G401 (cell line): ENCODE data around the gene PIGW. TPM values are rescaled to one million over a fixed set of nuclear protein-coding genes. Genes with fewer than 3 reads are reported as not detected.
"Not testable (repeated sequence)": the region's sequence is repeated elsewhere in the genome, so short reads cannot be mapped to it uniquely, and the experiment has no call there.

Experiments
- DNase-seq: peaks from one replicate; pipeline ENCODE4 v3.0.0-alpha.2; 2015; ENCODE audit warnings: low spot score
- in situ Hi-C: cut with HindIII; loops from 2 replicates; pipeline ENCODE4 v1.10.0; 2016; ENCODE audit warnings: low sequenced_read_pairs, mixed read lengths
- total RNA-seq: library from RNA; depleted of rRNA; stranded (reverse); fragments of >200 nt; shearing (Covaris generic); gene quantifications from 2 replicates; pipeline ENCODE4 v1.2.3, GENCODE V29; 2014

The PIGW gene
- total RNA-seq, 1 experiment from 2014 or later = 9.0 TPM

DNA sequence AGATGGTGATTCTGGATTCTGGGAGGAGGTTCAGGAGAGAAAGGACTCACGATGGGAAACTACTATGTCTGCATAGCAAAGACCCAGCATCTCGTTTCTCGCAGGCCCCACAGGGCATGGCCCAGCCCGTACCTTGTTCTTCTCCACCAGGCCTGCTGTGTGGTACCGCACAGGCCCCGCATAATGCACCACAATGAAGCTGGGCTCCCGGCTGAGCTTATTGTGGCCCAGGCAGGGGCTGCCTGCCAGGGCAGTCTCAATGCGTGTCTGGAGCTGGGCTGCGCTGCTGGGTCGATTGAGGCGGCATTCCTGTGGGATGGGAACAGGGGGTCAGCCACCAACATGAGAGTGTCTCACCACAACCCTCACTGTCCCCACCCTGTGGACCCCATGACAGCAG, 28.0 kb upstream of the PIGW start:
- no peak for DNase-seq
- in situ Hi-C loops = no loop called here

DNA sequence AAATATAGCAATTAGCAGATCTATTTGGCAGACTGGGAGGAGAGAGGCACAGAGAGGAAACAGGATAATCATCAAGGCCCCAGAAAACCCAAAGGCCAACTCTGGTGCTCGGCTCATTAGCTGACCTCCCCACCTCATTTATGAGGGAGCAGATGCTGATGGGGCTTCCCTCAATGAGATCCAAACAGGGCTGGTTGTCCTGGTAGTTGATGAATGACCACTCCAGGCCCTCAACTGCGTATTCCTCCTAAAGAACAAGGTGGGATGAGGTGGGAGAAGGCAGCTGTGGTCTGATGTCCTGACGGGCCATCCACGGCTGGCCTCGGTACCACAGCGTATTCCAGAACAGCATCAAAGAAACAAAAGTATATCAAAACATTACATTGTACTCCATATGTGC, 27.5 kb upstream of the PIGW start:
- DNase-seq = no peak
- in situ Hi-C loops = no loop called here

DNA sequence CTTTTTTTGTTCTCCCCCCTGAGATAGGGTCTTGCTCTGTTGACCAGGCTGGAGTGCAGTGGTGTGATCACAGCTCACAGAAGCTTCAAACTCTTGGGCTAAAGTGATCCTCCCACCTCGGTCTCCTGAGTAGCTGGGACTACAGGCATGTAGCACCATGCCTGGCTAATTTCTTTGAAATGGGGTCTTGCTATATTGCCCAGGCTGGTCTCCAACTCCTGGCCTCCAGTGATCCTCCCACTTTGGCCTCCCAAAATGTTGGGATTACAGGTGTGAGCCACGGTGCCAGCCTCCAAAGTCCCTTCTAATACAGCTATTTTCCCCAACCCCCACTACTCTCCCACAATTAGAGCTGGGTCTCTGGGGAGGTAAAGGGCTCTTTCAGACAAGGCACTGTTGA, 26.3 kb upstream of the PIGW start:
- DNase-seq, in situ Hi-C loops: not testable (repeated sequence)

DNA sequence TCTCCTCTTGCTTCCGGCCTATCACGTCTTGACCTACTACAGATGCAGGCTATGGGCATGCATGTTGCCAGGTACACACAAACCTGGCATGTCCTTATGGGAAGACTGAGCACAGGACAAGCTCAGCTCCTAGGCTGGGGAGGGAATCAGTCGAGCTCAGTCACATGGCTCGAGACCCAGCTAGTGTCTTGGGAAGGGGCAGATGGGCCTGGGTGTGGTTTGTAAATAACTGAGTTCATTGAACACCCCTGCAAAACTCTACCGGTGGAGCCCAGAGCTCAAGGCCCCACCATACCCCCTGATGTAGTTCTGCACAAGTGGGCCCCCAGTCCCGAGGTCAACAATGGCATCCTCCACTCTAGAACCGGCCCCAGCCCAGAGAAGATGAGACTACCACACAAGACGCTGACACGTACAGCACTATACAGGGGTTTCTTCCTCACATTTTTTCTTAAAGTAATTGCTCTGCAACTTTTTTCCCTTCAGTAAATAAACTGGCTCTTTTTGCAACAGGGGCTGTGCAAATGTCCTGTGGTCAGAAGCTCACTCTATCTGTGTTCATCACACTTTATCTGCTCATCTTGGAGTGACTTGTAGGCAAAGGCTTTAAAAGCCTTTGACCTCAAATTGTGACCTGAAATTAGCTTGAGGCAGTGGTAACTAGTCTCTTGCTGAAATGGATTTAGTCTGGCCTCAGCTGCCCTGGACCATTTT, 25.4 kb upstream of the PIGW start:
- in situ Hi-C loops = no loop called here
- DNase-seq = no peak

DNA sequence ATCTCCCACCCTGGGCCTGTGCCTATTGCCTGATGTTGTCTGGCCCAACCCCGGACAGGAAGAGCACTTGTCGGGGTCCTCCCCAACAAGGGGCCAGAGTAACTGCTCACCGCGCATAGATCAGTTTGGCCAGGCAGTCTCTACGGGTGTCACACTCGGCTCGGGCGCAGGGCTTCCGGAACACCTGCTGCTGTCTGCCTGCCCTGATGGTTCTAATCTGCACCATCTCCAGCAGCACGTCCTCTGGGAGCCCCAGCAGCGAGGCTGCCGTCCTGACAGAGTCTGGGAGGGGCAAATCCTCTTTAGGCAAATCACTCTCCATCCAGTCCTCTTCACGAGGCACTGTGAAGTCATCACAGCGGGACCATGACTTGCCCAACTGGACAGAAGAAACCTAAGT, 24.2 kb upstream of the PIGW start:
- DNase-seq = no peak
- in situ Hi-C loops = no loop called here

DNA sequence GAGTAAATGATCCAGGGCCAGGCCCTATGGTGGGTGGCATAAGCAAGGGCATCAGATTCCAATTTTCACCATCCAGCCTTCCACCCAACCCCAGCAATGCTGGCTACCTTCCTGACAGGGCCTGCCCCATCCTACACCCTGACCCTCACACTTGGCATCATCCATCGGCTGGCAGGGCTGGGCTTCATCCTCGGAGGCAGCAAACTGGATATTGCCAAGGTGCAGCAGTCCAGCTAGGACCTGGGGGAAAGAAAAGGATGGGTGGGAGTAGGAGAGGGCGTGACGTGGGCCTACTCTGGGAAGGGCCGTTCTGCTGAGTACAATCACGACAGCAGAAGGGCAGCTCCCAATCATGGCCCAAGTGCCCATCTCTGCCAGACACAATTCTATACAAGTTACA, 23.6 kb upstream of the PIGW start:
- in situ Hi-C loops = no loop called here
- no peak for DNase-seq

DNA sequence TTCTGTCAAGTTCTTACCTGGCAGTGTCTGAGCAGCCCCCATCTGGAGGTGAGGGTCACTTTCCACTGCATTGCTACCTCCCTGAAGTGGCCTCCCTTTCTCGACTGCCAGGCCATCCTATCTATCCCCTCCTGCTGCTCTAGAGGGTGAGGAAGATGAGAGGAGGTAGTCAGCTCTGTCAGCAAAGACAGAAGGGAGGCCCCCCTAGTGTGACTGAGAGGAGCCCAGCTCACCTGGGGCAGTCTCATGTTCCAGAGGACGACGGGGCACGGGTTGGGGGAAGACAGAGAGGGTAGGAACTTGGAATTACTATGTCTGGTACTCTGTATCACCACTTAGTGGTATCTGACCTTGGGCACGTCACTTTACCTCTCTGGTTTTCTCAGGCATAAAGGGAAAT, 22.1 kb upstream of the PIGW start:
- in situ Hi-C loops = no loop called here
- DNase-seq = no peak

DNA sequence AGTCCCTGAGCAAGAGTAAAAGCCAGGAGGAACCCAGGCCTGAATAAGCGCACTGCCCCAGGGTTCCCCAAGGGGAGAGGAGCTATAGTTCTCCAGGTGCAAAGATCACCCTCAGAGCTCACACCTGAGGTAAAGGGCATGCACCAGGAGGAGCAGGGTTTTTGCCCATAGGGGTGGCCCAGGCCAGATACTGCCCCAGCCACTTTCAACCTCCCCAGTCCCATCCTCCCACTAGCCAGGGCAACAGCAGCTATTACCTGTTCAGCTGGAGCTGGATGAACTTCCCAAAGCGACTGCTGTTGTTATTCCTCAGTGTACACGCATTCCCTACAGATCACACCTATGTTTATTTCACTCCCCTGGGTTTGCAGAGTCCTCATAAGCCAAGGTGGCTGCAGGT, 19.9 kb upstream of the PIGW start:
- in situ Hi-C loops = no loop called here

DNA sequence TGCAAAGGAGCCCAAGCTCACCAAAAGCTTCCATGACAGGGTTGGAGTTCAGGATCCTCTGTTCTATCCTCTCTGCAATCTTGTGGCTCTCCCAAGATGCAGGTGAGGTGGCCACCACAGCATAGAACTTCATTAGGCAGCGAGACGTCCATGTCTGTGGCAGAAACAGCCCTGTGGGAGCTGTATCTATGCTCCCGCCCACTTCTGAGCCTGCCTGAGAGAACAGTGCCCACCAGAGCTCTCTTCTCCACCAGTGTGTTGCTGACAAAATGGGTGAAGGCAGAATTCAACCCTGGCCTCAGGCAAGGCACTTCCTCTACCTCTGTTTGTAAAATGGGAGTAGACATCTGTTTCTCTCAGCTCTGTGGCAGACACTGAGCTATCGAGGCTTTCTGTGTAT, 18.9 kb upstream of the PIGW start:
- in situ Hi-C loops = no loop called here
- no peak for DNase-seq

More for the DNA sequence above, 19.9 kb upstream of the PIGW start:
- no peak for DNase-seq

DNA sequence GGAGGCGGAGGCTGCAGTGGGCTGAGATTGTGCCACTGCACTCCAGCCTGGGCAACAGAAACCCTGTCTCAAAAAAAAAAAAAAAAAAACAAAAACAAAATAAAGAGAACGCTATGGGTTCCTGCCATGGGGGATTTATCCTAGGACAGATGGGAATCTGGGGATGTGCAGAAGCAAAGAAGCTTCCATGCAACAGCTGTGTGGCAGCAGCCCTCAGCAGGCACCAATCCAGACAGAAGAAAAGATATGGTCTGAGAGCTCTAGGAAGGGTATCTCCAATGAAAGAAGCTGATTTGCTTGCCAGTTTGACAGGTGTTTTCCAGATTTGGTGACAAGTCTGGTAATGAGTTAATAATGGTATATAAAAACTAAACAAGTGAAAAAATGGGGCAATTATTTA, 11.7 kb upstream of the PIGW start:
- no peak for DNase-seq
- in situ Hi-C loops = no loop called here

DNA sequence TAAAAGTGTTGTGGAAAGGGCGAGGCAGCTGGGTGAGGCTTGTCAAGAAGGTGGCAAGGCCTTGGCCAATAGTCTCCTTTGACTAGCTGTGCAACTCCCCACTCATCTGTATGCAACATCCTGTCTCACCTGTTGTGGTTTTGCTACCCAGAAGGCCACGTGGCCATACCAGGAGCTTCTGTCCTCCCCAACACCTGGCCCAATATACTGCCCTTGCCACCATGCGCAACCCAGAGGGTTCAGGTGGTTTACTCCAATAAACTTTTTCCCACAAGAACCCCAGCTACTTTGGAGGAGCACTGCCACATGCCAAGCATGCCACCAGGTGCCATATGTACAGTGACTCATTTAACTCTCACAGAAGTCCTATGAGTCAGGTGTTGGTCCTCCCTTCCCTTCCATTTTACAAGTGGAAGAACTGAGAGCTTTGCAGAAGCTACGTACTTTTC, 10.3 kb upstream of the PIGW start:
- in situ Hi-C loops = no loop called here
- DNase-seq = no peak

DNA sequence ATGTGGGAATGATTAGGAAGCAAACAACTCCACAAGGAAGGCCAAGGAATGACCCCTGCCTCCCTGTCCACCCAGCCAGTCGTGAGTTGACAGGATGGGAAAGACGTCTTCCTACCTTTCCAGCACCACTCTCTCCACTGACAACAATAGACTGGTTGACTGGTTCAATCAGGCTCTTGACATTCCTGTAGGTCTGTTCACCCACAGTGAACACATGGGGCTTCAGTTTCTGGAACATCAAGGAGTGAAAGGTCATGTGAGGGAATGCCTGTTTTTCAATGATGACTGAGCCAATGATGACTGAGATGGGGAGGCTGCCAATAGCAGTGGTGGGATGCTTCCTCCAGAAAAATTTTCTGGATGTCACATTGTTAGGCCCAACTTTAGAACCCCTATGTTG, 9.7 kb upstream of the PIGW start:
- in situ Hi-C loops = no loop called here
- DNase-seq = no peak

DNA sequence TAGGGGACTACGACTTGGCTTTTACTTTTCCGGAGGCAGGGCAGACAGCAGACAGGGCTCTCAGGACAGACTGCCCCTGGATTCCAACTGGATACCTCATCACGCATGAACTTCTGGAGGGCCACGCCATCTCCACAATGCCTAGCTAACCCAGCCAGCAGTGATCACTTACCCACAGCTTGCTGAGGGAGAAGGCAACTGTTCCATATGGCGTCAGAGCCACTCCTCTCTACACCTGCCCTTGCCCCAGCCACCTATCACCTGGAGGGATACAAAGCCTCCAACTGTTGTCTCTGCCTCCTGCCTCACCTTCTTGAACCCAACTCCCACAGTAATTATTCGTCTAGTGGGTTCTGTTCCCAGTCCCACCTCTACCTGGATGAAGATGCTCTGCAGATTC, 8.9 kb upstream of the PIGW start:
- in situ Hi-C loops = no loop called here

DNA sequence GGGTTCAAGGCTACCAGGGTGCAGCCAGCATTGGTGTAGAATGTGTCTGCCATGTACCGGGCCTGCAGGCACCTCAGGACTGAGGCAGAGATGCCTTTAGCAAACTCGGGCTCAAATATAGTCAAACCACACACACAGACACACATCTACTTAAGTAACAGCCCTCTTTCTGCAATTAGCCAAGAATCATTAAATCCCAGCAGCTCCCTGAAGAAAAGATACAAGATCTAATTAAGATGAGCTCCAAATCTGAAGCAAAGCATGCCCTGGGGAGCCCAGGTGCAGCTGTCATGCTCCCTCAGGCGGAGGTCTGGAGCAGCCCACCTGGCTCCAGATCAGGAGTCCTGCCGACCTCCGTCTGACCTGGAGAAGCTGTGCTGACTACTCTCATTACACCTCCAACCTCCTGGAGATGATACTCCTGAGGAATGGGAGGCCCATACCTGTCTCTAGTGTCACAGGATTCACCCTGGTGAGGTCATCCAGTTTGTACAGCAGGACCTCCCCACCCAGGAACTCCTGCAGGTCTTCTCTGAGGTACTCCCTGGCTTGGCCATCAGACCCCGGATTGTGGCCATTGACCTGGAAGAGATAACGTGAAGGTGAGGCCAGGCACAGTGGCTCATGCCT, 7.1 kb upstream of the PIGW start:
- no peak for DNase-seq

More for the DNA sequence above, 8.9 kb upstream of the PIGW start:
- no peak for DNase-seq

DNA sequence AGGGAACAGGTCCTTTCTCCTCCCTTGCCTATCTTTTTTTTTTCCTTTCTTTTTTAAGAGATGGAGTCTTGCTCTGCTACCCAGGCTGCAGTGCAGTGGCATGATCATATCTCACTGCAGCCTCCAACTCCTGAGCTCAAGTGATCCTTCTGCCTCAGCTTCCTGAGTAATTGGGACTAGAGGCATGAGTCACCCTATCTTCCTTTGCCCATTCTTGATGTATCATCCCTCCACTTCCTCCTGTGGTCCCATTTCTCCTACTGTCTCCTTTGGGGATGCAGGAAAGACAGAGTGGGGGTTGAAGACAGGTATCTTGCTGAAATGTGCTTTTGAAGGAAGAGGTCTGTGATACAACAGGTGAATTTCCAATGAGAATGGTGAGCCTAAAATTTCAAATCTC, 5.7 kb upstream of the PIGW start:
- in situ Hi-C loops = no loop called here
- DNase-seq = no peak

More for the DNA sequence above, 7.1 kb upstream of the PIGW start:
- in situ Hi-C loops = no loop called here

DNA sequence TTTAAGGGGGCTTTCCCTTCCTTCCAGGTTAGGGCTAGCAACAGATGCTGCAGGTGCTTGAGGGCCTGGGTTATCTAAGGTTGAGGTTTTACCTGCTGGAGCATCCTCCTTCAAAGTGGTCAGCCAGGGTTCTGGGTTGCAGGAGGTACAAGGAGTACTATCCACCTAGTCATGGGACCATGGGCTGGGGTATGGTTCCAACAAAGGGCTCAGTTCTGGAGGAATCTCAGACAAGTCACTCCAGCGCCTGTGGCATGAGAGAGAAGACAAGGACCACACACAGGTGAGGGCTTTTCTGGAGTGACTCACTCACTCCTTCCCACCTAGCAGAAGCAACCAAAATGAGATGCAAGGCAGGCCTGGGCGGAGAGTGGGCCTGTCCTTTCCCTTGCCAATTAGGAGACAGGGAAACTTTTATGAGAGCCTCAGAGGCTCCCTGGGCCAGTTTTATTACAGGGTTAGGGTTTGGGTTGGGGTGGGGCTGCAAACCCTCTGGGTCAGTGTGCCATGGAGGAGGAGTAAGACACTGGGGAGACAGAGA, 2.3 kb upstream of the PIGW start:
- DNase-seq = no peak
- in situ Hi-C loops = no loop called here

DNA sequence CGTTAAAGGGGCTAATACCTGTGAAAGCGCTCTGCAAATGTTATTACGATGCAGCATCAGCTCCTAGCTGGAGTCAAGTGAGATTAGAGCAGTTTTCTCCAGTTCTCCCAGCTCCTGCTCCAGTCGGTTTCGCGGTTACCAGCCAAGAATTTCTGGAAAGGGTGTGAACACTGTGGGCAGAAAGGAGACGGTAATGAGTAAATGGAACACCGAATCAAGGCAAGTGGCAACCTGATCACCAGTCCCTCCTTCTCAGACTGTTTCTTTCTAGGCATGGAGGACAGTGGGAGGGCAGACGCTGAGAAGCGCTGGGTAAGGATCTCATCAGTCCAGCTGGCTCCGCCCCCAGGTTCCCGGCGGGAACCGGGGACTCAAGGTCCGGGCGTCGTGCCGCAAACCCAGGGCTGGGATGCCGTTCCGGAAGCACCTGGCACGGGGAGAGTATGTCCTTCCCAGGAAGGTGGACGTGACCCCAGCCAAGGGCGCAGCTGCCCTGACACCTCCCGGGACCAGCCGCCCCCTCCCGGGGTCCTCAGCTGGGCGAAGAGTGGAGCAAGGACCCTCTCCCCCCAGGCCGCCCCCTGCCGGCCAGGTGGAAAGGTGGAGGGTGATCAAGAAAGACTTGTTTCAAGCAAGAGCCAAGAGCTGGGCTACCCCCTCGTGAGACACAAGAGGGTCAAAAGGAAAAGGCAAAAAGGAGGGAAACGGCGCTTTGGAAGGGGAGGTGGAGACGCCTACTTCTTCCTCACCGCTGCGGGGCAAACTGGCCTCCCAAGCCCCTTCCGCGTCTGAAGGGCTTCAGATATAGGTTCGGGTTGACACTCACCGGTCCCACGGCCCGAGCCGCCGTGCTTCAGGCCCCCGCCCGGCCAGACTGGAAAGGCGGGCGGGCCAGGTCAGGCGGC, 600 bp upstream of the PIGW start:
- in situ Hi-C loops = no loop called here
- DNase-seq = peak; percentile 76

DNA sequence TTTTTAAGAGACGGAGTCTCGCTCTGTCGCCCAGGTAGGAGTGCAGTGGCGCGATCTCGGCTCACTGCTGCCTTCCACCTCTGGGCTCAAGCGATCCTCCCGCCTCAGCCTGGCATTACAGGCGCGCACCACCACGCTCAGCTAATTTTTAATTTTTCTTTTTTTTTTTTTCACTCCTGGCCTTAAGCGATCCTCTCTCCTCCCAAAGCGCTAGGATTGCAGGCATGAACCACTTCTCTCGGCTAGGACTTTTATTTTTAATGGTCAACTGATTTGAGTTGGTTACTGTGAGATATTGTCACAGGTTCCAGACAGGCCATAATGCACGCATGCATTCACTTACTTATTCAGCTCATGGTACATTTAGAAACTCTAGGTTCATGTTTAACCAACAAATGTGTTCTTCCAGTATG, 888 bp downstream of the PIGW start:
- DNase-seq = no peak
- in situ Hi-C loops = no loop called here

DNA sequence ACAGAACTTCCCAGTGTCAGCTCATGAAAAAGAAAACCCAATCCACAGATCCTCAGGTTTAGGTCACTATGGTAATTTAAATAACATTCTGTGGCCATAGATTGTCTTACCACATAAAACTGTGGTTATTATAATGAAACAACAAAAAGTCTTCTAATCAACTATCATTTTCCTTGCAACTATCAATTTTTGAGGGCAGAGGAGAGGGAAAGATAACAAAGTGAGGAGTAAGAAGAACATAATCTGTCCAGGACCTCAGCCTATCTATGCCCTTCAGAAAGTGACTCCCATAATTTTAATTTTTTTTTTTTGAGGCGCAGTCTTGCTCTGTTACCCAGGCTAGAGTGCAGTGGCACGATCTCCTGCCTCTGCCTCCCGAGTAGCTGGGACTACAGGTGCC, 5.9 kb downstream of the PIGW start:
- DNase-seq = no peak
- in situ Hi-C loops = no loop called here

DNA sequence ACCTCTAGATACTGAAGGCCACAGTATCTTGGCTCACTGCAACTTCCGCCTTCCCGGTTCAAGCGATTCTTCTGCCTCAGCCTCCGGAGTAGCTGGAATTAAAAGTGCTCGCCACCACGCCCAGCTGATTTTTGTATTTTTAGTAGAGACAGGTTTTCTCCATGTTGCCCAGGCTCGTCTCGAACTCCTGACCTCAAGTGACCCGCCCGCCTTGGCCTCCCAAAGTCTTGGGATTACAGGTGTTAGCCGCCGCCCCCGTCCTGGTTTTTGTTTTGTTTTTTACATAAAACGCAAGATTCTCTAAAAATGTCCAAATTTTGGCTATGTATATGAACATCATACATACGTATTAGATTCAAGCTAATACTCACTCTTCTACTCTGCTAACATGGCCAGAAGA, 8.0 kb downstream of the PIGW start:
- in situ Hi-C loops = no loop called here
- no peak for DNase-seq
